GM18861 (cell line): ENCODE data around the gene SNX11.

ENCODE experiments used
- ATAC-seq: cut with Tn5 transposase; IDR thresholded peaks from one replicate; pipeline ENCODE4 v1.9.1; 2021; ENCODE audit not compliant: unreplicated experiment

Gene SNX11

DNA sequence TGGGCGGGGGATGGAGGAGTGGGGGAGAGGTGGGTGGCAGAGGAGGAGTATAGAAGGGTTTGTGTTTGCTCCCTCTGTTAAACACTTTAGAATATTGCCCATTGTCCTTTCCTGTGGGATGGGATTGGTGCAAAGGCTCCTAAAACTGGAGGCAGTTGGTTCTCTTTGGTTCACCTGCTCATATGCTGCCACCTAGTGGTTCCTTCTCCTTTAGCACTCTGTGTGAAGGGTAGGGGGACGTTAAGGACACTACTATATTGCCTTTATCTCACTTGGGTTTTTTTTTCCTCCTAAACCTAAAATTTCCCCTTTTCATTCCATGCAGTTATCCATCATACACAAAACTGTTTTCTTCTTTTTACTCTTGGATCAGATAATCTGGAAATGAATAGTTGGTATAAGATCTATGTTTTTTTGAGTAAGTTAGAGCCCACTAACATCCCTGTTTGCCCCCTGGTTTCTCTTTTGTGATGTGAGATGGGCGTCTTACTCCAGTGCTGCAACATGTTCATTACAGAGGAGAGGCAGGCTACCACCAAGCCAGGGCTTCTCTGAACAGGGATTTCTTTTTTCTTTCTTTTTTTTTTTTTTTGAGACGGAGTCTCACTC is 23.8 kb downstream of the SNX11 start:
- no peak for ATAC-seq

DNA sequence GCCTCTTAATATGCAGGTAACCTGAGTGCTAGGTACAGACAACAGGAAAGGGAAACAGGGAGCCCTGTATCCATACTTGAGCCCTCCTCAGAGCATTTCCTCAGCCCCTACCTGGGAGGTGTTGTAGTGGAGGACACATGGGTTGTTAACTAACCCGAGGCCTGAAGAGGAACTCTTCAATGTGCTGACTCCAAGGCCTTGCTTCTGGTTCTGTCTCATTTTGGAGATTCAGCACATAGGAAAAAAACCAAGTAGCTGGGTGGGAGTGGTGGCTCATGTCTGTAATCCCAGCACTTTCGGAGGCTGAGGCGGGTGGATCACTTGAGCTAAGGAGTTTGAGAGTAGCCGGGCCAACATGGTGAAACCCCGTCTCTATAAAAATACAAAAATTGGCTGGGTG is 24.8 kb downstream of the SNX11 start:
- no peak for ATAC-seq

DNA sequence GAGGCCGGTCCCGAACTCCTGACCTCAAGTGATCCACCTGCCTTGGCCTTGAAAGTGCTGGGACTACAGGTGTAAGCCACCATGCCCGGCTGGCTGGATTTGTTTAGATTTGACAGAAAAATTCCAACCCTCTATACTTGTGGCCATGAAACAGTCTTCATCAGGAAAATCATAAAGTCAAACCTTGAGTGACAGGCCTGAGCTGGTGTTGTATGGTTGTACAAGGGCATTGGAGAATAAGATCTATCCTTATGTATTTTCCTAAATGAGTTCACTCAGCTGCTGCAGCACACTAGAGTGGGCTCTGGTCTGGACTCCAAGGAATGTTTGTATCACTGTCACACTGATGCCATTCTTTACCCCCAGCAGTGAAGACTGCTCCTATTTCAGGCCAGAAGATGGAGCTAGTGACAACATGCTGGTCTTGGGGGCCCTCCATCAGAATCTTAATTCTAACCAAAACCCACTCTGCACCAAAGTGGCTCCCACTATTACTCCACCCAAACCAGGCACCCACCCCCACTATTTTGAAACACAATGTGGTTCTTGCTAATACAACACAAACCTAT is 27.4 kb downstream of the SNX11 start:
- ATAC-seq, result no peak

DNA sequence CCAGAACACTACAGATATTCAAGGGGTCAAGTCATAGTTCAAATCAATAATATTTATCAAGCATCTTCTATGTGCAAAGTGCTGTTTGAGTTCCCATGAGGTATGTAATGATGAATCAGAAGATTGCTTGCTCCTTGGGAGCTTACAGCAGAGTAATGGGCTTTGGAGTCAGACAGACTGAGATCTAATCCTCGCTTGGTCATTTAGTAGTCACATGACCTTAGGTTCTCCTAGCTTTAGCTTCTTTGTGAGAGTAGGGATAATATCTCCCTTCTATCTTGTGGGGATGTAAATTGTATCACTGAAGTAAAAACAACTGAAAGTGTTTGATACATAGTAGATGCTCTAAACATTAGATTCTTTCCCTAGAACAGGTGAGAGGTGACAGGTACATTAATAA is 30.1 kb downstream of the SNX11 start:
- ATAC-seq, result no peak

DNA sequence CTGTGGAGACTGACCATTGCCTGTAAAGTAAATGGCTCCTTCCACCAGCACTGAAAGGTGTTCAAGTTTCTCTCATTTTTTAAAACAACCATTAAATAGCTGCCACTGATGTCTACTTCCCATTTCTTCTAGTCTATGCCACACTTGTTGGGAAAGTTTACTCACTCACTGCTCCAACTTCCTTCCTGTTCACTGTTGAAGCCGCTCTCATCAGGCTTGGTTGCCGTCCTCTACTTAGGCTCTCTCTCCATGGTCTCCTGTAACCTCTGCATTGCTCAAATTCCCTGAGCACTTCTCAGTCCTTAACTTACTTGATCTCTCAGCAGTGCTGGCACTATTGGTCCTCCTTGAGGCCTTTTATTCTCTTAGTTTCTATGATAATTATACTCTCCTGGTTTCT is 32.4 kb downstream of the SNX11 start:
- ATAC-seq, result no peak

DNA sequence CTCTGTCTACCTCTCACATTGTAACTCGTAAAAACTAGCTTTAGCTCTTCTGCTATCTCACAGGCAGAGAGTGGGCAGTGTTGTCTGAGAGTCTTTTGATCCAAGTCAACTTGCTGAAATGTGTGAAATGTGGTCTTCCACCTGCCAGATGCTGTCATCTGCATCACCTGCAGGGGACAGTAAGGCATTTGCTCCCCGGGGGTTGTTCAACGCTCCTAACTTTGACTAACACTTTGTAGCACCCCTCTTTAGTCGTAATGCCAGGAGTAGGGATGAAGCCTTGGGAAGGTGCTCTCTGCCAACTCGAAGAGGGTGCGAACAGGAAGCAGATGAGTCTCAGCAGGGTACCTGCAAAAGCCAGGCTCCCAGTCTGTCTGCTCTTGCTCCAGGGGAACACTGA is 36.1 kb downstream of the SNX11 start:
- ATAC-seq, result no peak

DNA sequence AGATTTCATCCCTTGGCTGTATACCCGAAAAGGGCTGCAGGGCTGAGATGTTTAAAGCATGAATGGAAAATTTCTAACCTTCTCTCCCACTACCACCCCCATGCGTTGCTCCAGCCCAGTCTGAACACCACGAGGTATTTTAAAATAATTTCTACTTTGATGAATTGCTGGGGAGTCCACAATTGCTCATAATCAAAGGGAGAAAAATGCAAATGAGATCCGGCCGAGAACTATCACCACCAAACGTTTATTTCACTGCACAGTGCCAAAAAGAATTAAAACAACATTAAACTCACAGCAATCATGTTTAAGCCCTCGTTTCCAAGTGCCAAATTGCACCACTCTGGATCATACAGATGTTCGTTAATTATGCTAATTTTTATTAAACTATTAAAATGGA is 36.7 kb downstream of the SNX11 start:
- ATAC-seq, result no peak

DNA sequence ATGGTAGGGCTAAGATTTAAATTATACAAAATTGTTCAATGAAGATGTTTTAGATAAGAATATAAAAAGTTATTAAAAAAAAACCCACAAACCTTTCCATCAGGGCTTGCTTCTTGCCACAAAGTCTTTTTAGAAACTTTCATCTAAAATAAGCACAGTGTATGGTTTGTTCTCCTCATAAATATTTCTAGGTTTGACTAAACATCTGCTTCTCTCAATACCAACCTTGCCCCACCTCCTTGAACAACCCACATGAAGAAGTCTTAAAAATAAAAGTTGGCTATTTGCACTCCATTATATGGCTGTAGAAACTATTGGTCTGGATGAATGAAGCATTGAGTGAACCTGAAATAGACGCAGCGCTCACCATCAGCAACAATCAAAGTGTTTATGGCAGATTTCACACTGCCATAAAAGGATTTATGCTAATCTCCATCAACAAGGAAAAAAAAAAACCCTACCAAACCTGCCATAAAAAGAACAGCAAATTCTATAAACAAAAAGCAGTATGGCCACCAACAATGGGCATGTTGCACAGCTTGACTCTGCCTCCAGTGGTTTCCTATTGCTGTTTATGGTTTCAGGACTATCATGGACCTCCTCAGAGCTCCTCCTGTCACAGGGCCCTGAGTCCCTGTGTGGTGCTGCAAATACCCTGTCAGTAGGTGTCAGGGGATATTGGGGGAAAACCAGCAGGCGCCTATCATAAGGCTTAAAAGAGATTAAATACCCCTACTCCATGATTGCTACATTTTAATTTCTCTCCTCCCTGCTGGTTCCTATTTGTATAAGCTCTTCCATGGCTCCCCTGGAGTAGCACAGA is 37.6 kb downstream of the SNX11 start:
- ATAC-seq, result no peak

DNA sequence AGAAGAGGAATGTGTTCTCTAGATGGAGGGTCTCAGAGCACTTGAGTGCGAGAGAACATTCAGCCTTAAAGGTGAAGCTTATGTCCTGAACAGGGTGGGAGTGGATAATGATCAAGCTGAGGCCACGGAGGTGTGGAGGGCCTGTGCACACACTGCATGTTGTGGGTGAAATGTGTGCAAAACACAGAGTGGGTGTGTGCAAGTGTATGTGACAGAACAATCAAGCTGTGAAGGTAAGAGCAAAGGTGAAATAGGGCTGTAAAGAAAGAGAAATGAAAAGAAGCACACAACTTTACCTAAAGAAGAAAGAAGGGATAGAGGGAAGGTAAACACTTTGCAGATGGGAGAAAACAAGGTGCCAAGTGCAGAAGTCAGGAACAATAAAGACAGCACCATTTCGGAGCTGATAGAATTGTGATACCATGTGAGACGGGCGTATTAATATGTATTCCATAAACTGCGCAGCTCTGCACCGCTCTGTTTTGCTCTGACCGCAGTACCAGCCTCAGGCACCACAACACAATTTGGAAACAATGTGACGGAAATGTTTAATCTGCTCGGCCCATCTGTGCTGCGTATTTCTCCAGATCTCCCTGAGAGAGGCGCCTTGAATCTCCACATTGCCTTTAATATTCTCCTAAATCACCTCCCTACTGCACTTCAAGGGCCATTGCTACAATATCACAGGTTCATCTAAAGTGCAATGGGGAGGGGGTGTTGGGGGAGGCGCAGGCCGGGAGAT is 40.6 kb downstream of the SNX11 start:
- no peak for ATAC-seq

DNA sequence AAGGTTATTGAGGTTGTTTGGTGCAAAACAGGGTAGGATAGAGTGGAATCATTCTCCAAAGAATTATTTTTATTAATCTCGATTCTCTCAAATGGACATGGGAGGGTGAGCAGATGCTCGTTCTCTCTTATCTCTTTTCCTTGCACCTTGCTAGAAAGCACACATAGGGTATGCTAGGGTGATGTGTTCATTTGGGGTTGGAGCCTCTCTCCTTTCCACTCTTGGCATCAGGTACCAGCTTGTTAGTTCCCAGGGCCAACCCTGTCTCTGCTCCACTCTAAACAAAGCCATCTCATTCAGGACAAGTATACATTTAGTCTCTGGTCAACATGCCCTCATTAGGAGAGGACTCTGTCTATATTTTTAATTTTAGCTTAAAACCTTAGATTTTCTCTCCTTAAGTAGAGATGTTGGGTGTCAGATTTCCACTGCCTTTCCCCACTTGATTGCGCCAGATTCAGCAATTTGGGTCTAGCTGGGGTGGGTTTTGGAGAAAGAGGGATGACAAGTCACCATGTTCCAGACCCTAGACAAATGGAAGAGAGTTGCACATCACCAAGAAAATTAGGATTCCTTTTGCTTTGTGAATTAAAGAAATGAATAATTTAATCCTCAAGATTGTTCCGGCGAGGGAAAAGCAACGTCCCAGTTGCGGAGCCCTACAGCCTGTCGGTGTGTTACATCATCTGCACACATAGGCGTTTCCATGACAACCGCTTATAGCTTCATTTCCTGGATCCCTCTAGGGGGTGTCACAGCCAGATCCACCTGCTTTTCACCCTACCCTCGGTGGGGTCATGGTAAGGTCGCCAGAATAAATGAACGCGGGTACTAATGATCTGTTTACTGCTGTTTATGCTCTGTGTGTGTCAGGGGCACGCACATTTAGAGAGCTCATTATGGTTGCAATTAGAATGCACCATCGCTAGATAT is 41.6 kb downstream of the SNX11 start:
- ATAC-seq, result no peak

DNA sequence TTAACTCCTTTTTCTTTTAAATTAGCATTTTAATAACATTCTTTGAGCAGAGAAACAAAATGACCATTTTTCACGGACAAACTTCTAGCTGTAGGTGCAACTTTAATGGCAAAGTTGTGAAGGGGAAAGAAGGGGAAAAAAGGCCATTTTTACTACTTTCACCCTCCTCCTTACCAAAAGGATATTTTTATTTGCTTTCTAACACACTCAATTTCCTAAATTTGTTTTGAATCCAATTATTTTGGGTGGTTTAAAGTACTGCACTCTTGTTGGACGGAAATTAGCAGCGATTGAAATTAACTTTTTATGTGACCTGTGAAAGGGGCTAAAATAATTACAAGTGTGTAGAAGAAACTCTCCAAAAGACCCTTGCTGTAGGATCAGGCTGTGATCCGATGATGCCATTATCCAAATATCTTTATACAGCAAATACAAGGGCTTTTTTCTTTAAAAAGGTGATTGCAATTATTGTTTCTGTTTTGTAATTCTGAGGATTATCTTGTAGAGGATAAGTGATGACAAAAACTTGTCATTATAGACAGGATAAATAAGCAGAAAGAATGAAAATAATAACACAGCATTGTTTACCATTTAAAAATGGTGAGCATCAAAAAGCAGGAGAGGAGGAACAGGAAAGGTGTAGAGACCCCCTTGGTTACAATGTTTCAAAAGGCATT is 42.4 kb downstream of the SNX11 start:
- ATAC-seq, result no peak

DNA sequence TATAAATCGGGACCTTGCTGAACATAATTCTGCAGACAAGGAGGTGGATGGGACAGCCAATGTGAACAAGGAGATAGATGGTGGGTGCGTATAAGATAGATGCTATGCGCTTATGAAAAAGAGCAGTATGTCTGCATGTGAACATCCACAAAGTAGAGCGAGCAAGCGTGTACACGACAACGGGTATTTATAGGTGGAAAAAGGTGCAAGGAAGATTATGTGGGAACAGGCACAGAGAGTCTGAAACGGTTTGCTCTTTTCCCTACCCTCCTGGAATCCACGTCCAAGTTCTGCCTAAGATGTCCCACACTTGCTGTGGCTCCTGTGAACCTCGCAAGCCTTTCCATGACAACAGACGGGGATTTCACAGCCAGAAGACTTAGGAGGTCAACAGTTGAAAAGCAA is 43.0 kb downstream of the SNX11 start:
- ATAC-seq, result no peak

DNA sequence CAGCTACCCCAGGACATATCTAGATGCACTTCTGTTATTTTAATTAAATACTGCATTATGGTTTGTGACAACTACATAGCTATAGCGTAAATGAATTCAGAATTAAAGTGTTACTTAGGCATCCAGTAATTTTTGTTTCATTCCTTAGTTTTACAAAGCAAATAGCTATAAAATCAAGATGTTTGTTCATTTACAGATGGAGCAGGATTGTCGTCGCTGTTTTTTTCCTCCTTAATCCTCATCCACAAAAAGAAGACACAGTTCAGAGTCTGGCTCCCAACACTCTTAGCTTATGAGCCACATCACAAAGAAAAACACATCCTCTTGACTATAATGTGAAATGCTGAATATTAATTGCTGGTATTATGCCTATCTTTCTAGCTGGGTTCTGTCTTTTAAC is 43.7 kb downstream of the SNX11 start:
- no peak for ATAC-seq

DNA sequence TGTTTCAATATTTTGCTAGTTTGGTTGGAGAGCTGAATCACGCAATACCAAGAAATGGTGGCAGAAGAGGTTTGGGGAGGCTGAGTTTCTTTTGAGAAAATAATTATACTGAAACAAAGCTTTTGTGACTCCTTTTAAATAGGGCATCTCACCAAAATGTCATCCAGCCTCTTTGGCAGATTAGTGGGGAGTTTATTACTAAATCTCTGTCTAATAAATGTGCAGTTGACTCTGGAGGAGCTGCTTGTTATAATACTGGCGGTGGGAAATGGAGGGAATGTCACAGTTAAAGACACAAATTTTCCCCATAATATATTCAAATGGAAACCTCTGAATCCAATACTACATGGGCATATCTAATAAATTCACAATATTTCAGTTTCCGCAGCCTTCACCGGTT is 44.7 kb downstream of the SNX11 start:
- ATAC-seq, result no peak

DNA sequence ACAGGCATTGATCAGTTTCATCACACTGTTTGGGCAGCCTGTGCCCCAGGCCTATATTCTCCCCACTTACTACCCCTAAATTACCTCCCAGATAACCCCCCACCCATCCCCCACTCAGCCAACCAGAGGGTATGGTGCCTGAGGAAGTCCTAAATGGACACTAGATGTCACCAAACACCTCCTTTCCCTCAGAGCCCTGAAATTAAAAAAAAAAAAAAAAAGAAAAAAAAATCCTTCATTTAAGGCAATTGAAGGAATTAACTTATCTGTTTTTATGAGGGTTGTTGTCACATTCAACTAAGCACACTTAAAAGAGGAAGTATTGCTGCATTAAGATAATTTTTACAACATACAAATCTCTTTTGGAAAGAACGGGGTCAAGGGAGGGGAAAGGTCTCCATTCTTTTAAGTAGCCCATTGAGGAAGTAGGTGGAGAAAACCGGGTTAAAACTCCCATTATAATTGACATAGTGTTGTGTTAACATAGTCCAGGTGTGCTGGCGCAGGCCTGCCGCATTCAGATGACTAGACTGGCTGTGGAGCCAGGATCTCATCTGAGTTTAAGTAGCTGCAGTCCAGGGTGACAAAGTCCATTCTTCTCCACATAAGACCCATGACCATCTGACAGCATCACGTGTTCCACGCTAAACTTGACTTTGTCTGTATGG is 46.3 kb downstream of the SNX11 start:
- no peak for ATAC-seq

DNA sequence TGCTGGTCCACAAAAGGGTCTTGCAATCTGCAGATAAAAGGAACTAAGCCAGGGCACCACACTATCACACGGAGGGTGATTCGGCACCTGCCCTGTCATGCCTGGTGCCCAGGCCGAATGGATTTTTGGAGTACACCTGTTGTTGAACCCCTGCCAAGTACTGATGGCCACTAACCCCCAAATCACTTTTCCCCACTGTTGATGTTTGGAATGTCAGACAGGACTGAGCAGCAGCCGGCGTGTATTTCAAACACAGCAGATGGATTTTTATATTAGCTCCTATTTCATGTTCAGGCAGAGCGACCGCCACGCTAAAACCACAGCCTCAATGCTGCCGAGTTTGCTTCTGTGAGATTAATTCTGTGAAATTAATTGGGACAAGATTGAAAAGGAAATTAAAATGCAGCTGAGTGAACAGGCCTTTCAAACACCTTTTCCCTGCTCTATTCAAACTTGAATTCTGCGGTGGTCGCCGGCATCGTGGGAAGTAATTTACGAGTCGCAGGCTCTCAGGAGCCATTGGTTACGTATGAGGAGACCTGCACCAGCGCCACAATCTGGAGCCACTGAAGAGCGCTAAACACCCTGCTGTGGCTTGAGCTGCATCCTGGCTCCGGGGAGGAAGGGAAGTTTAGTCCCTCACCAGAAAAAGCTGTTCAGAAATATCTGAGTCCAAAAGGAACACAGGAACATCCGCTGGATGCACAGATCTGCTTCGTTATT is 48.5 kb downstream of the SNX11 start:
- no peak for ATAC-seq

DNA sequence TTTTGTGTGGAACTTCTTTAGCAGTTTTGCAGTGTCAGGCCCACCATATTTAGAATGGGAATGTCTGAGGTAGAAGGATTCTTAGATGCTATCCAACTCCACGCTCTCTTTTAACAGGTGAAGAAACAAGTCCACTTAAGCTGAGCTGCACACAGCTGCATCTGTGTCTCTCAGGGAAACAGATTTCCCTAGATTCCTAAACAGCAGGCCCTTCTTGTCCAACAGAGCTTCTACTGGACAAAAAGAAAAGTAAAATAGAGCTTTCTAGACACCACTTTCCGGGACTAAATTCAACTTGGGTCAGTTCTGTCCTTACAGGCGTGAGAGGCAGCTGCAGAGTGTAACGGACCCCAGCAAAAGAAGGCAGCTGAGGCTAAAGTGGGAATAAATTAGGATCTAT is 51.7 kb downstream of the SNX11 start:
- ATAC-seq, result no peak

DNA sequence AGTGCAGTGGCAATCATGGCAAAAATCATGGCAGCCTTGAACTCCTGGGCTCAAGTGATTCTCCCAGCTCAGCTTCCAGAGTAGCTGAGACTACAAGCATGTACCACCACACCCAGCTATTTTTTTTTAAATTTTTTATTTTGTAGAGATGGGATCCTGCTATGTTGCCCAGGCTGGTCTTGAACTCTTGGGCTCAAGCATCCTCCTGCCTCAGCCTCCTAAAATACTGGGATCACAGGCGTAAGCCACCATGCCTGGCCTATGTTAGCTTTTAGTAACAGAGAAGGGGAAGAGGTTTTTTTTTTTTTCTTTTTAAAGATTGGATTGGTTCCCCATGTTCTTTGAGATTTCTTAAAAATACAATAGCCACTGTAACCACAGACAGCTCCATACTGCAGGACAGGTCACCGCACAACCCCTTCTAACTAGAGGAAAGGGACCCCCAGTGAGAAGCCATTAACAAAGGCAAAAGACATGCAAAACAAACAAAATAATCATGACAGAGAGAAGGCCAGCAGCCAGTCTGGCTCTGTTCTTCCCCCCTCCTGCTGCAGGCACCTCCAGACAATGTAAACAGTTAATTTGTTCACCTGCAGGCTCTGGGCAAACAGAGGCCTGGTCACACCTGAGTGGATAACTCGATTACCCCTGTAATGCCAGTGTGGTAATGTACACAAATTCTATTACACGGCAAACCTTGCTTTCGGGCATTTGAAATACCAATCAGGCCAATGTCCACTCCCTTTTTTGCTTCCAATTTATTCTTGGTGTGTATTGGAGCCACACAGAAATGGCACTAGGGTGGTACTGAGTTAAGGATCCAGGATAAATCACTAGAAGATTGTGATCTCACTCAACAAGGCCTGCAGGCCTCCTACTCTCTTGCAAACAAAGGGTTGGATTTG is 52.9 kb downstream of the SNX11 start:
- no peak for ATAC-seq
